BLaER1 treated with 17β-estradiol and CSF1 and Interleukin-3, amounts not matched to agents 10 nM and 100 nM (cell line): ENCODE data around the gene TRIM15.
"Not testable (repeated sequence)": the region's sequence is repeated elsewhere in the genome, so short reads cannot be mapped to it uniquely, and the experiment has no call there.

Source experiments
- H3K27ac ChIP-seq, 11 experiments: shearing (Covaris generic); formaldehyde crosslinking; 2 replicates each; pipeline ENCODE4 v1.8.1; 2022
- H3K27me3 ChIP-seq, 11 experiments: shearing (Covaris generic); formaldehyde crosslinking; 2 replicates each; pipeline ENCODE4 v1.8.1; 2022
- H3K36me3 ChIP-seq, 11 experiments: shearing (Covaris generic); formaldehyde crosslinking; 2 replicates each; pipeline ENCODE4 v1.8.1; 2022
- H3K4me1 ChIP-seq, 10 experiments: shearing (Covaris generic); formaldehyde crosslinking; 2 replicates each; pipeline ENCODE4 v1.8.1; 2022
- H3K4me2 ChIP-seq, 11 experiments: shearing (Covaris generic); formaldehyde crosslinking; 2 replicates each; pipeline ENCODE4 v1.8.1; 2022
- H3K4me3 ChIP-seq, 10 experiments: shearing (Covaris generic); formaldehyde crosslinking; 2 replicates each; pipeline ENCODE4 v1.8.1; 2022
- H3K9ac ChIP-seq, 11 experiments: shearing (Covaris generic); formaldehyde crosslinking; 2 replicates each; pipeline ENCODE4 v1.8.1; 2022
- H3K9me3 ChIP-seq, 11 experiments: shearing (Covaris generic); formaldehyde crosslinking; replicated peaks in 1 of 11; 2 replicates each; pipeline ENCODE4 v1.8.1; 2022
- H4K20me1 ChIP-seq, 11 experiments: shearing (Covaris generic); formaldehyde crosslinking; 2 replicates each; pipeline ENCODE4 v1.8.1; 2022
- Cebpa-rat ChIP-seq, 11 experiments: shearing (Covaris generic); IDR thresholded peaks; 2 replicates each; pipeline ENCODE4 v1.8.1; 2022

The TRIM15 gene

DNA sequence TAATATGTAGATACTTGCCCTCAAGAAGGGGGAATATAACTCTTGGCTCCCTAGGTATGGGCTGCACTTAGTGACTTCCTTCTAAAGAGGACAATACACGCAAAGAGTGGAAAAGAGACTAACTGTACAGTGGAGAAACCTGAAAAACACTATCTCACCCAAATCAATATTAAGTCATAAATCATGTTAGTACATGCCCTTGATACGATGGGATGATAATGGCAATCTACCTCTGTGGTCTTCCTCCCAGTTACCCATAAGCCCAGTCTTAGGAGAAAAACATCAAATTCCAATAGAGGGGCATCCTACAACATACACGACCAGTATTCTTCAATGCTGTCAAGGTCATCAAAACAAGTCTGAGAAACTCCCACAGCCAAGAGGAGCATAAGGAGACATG is 48.6 kb downstream of the TRIM15 start:
- peak overlapping the region; percentile 73 to 97 (median 91) for H3K4me2 ChIP-seq
- H3K9ac ChIP-seq, result peak overlapping the region; percentile 88 to 98 (median 93); a peak in 21 of 22 replicates
- no peak for TF ChIP-seq Cebpa-rat (IDR thresholded peaks at IDR 0.05)
- peaks cover 33 to 55% (median 50%) of the 10 kb centered on the region in 11 experiments for H4K20me1 ChIP-seq
- H3K27ac ChIP-seq, result peak overlapping the region in 6 of 11 experiments; percentile 88 to 97 (median 92); a peak in 6 of 22 replicates
- H3K4me1 ChIP-seq, result peaks cover 64 to 83% (median 76%) of the 10 kb centered on the region in 10 experiments
- no peaks in the 10 kb centered on the region for H3K9me3 ChIP-seq
- no peaks in the 10 kb centered on the region for H3K27me3 ChIP-seq
- H3K4me3 ChIP-seq, result peak overlapping the region; percentile 80 to 98 (median 87)
- H3K36me3 ChIP-seq, result peaks cover 0 to 27% (median 8%) of the 10 kb centered on the region in 11 experiments; a peak in 8 of 22 replicates

DNA sequence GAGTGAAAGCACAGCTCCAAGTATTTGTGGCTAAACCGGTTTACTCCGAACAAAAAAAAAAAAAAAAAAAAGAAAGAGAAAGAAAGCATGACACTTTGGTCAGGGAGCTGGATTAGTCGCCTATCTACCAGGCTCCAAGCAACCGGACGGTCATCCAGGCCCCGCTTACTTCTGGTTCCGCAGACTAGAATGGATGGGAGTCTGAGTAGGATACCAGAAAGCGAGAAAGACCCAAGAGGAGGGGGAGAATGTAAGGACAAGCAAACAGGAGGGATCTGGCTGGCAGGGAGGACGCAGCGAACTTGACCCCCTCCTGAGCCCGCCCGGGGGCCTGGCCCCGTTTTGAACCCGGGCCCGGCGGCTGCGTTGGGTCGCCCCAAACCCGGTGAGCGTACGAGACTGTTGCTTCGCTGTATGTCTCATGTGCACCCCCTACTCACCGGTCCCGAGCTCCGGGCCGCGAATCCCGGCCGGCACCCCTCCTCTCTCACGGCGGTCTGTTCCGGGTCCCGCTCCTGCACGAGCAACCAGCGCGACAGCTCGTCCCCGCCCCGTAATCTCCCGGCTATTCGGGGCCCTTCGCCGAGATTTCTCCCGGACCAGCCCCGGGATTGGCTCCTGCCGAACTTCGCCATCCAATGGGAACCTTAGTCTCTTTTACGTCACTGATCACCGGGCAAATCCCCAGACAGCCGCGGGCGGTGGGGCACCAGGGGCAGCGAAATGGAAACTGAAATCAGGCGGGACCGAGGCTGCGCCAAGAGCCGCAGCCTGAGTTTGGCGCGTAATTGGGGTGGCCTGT is 49.7 kb downstream of the TRIM15 start, which contains the start of gene TRIM26:
Gene TRIM26 (minus strand): TSS at position 542 of the 802 bp plus-strand sequence. CDS start 14,303 bp downstream, outside the sequence.
- TF ChIP-seq Cebpa-rat (IDR thresholded peaks at IDR 0.05), result no peak
- H3K27me3 ChIP-seq, result no peaks in the 10 kb centered on the region
- H3K4me2 ChIP-seq, result peak within 1 kb of the TSS; percentile 84 to 98 (median 92)
- H3K27ac ChIP-seq, result peak within 1 kb of the TSS; percentile 85 to 97 (median 90)
- H3K4me1 ChIP-seq, result peaks cover 52 to 72% (median 64%) of the 10 kb centered on the region in 10 experiments
- H3K4me3 ChIP-seq, result peak within 1 kb of the TSS; percentile 80 to 98 (median 87)
- H3K36me3 ChIP-seq, result peaks cover 0 to 27% (median 8%) of the 10 kb centered on the region in 11 experiments; a peak in 8 of 22 replicates
- H4K20me1 ChIP-seq, result peaks cover 21 to 43% (median 38%) of the 10 kb centered on the region in 11 experiments; a peak in 20 of 22 replicates
- H3K9ac ChIP-seq, result peak within 1 kb of the TSS; percentile 88 to 98 (median 93)
- no peaks in the 10 kb centered on the region for H3K9me3 ChIP-seq

DNA sequence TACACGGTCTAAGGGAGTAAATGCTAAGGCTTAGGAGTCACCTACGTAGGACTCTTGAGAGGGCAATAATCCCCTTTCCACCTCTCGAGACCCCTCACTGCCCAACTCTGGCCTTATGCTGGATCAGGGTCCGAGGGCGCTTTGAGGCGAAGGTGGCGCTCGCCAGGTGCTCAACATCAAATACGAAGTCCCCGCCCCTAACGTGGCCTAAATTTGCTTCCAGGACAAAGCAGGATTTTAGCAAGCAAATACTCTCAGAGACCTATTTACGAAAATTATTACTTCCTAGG is 50.3 kb downstream of the TRIM15 start:
- peaks cover 47 to 66% (median 59%) of the 10 kb centered on the region in 10 experiments for H3K4me1 ChIP-seq
- peak overlapping the region; percentile 80 to 98 (median 87) for H3K4me3 ChIP-seq
- no peaks in the 10 kb centered on the region for H3K27me3 ChIP-seq
- H3K27ac ChIP-seq, result peak overlapping the region; percentile 77 to 97 (median 90)
- peak overlapping the region; percentile 79 to 98 (median 92) for H3K9ac ChIP-seq
- no peak for TF ChIP-seq Cebpa-rat (IDR thresholded peaks at IDR 0.05)
- H3K9me3 ChIP-seq, result no peaks in the 10 kb centered on the region
- peaks cover 0 to 27% (median 7%) of the 10 kb centered on the region in 11 experiments; a peak in 8 of 22 replicates for H3K36me3 ChIP-seq
- H4K20me1 ChIP-seq, result peaks cover 19 to 38% (median 33%) of the 10 kb centered on the region in 11 experiments; a peak in 18 of 22 replicates
- peak overlapping the region; percentile 80 to 98 (median 89) for H3K4me2 ChIP-seq

DNA sequence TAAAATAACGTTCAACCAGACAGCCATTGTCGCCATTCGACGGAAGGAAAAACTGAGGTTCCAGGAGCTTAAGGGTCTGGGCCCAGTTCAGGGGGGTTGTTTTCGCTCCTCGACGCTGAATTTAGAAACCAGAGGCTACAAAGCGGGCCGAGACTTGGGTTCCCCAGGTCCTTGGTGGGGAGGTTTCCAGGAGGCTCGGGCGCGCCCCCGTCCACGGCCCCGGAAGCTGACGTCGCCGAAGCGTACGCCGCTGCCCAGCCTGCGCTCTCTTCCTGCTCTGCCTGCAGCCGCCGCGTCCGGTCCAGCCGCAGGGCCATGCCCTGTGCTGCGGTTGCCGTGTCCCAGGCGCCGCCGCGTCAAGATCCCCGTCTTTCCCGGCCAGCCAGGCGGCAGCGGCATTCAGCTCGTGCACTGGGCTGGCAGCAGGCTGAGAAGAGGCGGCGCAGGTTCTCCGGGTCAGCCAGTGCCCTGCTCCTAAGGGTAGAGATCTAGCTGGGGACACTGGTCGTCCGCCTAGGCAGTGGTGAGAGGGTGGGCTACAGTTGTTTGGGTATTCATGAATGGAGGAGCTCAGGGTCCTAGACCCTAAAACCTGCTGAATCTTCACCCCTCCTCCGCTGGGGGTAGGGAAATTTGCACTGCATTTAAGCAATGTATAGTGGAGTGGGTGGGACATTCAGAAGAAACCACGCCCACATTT is 50.8 kb downstream of the TRIM15 start:
- H3K4me2 ChIP-seq, result peak overlapping the region; percentile 80 to 98 (median 89)
- TF ChIP-seq Cebpa-rat (IDR thresholded peaks at IDR 0.05), result no peak

DNA sequence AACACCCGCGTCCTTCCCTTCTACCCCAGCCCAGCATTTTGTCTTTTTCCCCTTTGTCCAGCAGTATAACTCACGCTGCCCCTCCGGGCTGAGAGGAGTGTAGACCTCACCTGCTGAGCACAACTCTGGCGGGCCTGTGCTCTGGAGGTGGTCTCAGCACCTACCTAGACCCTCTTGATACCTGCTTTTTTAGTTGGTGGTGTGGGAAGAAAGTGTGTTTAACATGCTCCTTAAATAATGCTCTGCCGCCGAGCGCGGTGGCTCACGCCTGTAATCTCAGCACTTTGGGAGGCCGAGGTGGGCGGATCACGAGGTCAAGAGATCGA is 51.3 kb downstream of the TRIM15 start:
- TF ChIP-seq Cebpa-rat (IDR thresholded peaks at IDR 0.05), result no peak
- H4K20me1 ChIP-seq, result peaks cover 15 to 28% (median 23%) of the 10 kb centered on the region in 11 experiments; a peak in 17 of 22 replicates
- peak overlapping the region; percentile 80 to 98 (median 89) for H3K4me2 ChIP-seq
- peaks cover 37 to 56% (median 49%) of the 10 kb centered on the region in 10 experiments for H3K4me1 ChIP-seq
- H3K9ac ChIP-seq, result peak overlapping the region in 10 of 11 experiments; percentile 79 to 98 (median 92); a peak in 16 of 22 replicates
- H3K4me3 ChIP-seq, result peak overlapping the region; percentile 80 to 98 (median 87)
- no peaks in the 10 kb centered on the region for H3K9me3 ChIP-seq
- no peaks in the 10 kb centered on the region for H3K27me3 ChIP-seq
- peak overlapping the region in 8 of 11 experiments; percentile 87 to 97 (median 92); a peak in 17 of 22 replicates for H3K27ac ChIP-seq
- peaks cover 0 to 18% (median 0%) of the 10 kb centered on the region in 11 experiments; a peak in 6 of 22 replicates for H3K36me3 ChIP-seq

More for the DNA sequence above, 50.8 kb downstream of the TRIM15 start:
- Histone ChIP-seq H3K4me3 (peak overlapping the region; percentile 80 to 98 (median 87)), H3K9me3 (no peaks in the 10 kb centered on the region), H3K27ac (peak overlapping the region; percentile 77 to 97 (median 90)), H3K4me1 (peaks cover 42 to 61% (median 54%) of the 10 kb centered on the region in 10 experiments), H3K36me3 (peaks cover 0 to 23% (median 4%) of the 10 kb centered on the region in 11 experiments; a peak in 8 of 22 replicates), H3K9ac (peak overlapping the region; percentile 79 to 98 (median 92)), H4K20me1 (peaks cover 19 to 33% (median 28%) of the 10 kb centered on the region in 11 experiments; a peak in 18 of 22 replicates), H3K27me3 (no peaks in the 10 kb centered on the region)

DNA sequence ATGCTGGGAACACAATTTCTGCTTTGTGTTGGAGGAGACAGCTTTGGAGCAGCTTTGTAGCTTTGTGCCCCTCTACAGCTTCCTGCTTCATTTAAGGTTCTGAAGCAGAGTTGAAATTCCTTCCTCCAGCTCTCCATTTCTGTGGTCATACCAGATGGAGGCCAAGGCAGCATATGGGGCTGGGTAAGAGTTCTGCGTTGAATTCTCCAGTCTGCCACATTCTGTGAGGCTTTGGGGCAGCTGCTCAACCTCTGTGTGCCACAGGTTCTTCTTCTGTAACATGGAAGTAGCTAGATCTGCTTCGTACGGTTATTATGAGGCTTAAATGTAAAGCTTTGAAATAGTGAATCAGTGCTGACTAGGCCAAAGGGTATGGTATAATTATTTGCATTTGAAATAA is 52.8 kb downstream of the TRIM15 start:
- H3K4me2 ChIP-seq, result peak overlapping the region in 4 of 11 experiments; percentile 1 to 35 (median 16); a peak in 4 of 22 replicates
- H3K9ac ChIP-seq, result no peak overlapping the region
- no peaks in the 10 kb centered on the region for H3K27me3 ChIP-seq
- no peak overlapping the region for H3K4me3 ChIP-seq
- no peak overlapping the region for H3K27ac ChIP-seq
- H3K36me3 ChIP-seq, result peaks cover 0 to 3% (median 0%) of the 10 kb centered on the region in 11 experiments; a peak in 3 of 22 replicates
- no peak for TF ChIP-seq Cebpa-rat (IDR thresholded peaks at IDR 0.05)
- no peaks in the 10 kb centered on the region for H3K9me3 ChIP-seq
- H4K20me1 ChIP-seq, result peaks cover 9 to 13% (median 11%) of the 10 kb centered on the region in 11 experiments; a peak in 16 of 22 replicates
- H3K4me1 ChIP-seq, result peaks cover 26 to 43% (median 37%) of the 10 kb centered on the region in 10 experiments

DNA sequence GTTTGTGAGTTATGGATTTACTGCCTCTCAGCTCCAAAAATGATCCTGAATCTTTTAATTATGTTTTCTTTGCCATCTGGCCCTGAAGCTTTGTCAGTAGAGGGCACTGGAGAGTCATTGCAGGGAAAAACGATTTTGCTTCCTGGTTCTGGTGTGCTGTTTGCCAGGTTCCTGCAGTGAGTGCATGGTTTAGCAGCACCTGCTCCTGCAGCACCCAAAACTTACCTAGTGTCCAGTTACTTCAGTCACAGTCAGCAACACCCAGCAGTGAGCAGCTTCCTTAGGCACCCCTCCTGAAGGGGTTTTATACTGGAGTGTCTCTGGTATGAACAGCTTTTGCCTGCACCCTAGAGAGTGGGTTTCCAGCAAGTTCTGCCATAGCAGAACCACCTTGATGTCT is 55.9 kb downstream of the TRIM15 start:
- no peak for TF ChIP-seq Cebpa-rat (IDR thresholded peaks at IDR 0.05)

DNA sequence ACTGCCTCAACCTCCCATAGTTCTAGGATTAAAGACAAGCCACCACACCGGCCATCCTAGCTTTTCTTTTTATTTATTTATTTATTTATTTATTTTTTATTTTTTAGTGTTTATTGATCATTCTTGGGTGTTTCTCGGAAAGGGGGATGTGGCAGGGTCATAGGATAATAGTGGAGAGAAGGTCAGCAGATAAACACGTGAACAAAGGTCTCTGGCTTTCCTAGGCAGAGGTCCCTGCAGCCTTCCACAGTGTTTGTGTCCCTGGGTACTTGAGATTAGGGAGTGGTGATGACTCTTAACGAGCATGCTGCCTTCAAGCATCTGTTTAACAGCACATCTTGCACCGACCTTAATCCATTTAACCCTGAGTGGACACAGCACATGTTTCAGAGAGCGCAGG is 58.0 kb downstream of the TRIM15 start:
- H3K36me3 ChIP-seq, H3K4me2 ChIP-seq, H3K27me3 ChIP-seq, H3K27ac ChIP-seq, H3K4me3 ChIP-seq, H4K20me1 ChIP-seq, H3K9ac ChIP-seq, H3K4me1 ChIP-seq: not testable (repeated sequence)
- H3K9me3 ChIP-seq, result peaks cover 30 to 46% (median 34%) of the 10 kb centered on the region in 11 experiments

More for the DNA sequence above, 55.9 kb downstream of the TRIM15 start:
- no peak overlapping the region for H3K9ac ChIP-seq
- H3K4me1 ChIP-seq, result peaks cover 12 to 22% (median 19%) of the 10 kb centered on the region in 10 experiments; a peak in 19 of 20 replicates
- no peak overlapping the region for H3K4me3 ChIP-seq
- H3K9me3 ChIP-seq, result peaks cover 24 to 26% (median 25%) of the 10 kb centered on the region in 11 experiments
- no peaks in the 10 kb centered on the region for H3K36me3 ChIP-seq
- no peaks in the 10 kb centered on the region for H4K20me1 ChIP-seq
- no peak overlapping the region for H3K4me2 ChIP-seq
- H3K27ac ChIP-seq, result no peak overlapping the region
- no peaks in the 10 kb centered on the region for H3K27me3 ChIP-seq

DNA sequence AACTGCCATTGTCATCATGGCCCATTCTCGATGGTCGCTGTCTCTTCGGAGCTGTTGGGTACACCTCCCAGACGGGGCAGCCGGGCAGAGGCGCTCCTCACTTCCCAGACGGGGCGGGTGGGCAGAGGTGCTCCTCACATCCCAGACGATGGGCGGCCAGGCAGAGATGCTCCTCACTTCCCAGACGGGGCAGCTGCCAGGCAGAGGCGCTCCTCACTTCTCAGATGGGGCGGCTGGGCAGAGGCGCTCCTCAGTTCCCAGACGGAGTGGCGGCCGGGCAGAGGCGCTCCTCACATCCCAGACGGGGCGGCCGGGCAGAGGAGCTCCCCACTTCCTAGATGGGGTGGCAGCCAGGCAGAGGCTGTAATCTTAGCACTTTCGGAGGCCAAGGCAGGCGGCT is 58.6 kb downstream of the TRIM15 start:
- not testable (repeated sequence) for H3K36me3 ChIP-seq, H3K4me1 ChIP-seq, H3K4me2 ChIP-seq, H3K27me3 ChIP-seq, H4K20me1 ChIP-seq, H3K4me3 ChIP-seq, H3K27ac ChIP-seq, H3K9ac ChIP-seq
- H3K9me3 ChIP-seq, result peaks cover 30 to 46% (median 34%) of the 10 kb centered on the region in 11 experiments
